GM12878 (cell line): ENCODE results near the gene CHPT1. TPM values are rescaled to one million over a fixed set of nuclear protein-coding genes. Genes with fewer than 3 reads are reported as not detected.

Experiments
- polyA plus RNA-seq, 11 experiments: library from polyadenylated mRNA; depleted of rRNA in 4 of 11; unstranded in 6 of 11; stranded (reverse) in 5 of 11; fragments of >200 nt; fragmentation: Nextera tagmentation in 4 of 11; fragmentation: Illumina TruSeq in 1 of 11; extraction: Ambion mirVana in 4 of 11; extraction: Trizol in 1 of 11; gene quantifications; 1 replicate in 1 of 11; 2 replicates in 10 of 11; pipeline versions ENCODE4 v1.2.1 to v1.2.3, GENCODE V29; 2011 to 2016; ENCODE audit warnings: inconsistent platforms in 2 of 11, missing spikeins in 2 of 11, low read depth in 1 of 11
- small RNA-seq: library from RNA; depleted of rRNA; stranded (forward); fragments of <200 nt; gene quantifications from one replicate; pipeline ENCODE3, GENCODE V24; 2014
- total RNA-seq, 4 experiments: library from RNA; depleted of rRNA in 3 of 4; stranded (reverse); fragments of >200 nt in 3 of 4; fragmentation: Illumina TruSeq in 1 of 4; extraction: Trizol in 1 of 4; gene quantifications; 2 replicates each; pipeline versions ENCODE4 v1.2.1 to v1.2.3, GENCODE V29; 2013 to 2021

Gene CHPT1
- total and polyA plus RNA-seq, 10 of the 15 experiments (the other 5 are each of a cell fraction or from before 2014, with no cell fraction given): 0.85 to 10.2 (median 3.9) TPM

Small RNA genes lying within 50 kb of the gene (small RNA-seq; reads per million reads assigned to genes)
- gene RNU6-101P (not detected), gene RNY1P16 (not detected)

Other genes starting within 250 kb of the CHPT1 start
- gene SPIC, start 222.3 kb upstream of the CHPT1 start, total RNA-seq (2014; rRNA removed): 0.11 TPM in 1 of 2 replicates, not detected in the other
- 0.36 TPM in 1 of 2 replicates, not detected in the other for gene SPIC, start 222.3 kb upstream of the CHPT1 start, total RNA-seq (2014; rRNA removed; fragmentation: Illumina TruSeq; extraction: Trizol)
- gene SPIC, start 222.3 kb upstream of the CHPT1 start, total RNA-seq (2021): 0.29 TPM in 1 of 2 replicates, not detected in the other
- gene SPIC, start 222.3 kb upstream of the CHPT1 start, polyA plus RNA-seq (2011; rRNA removed): 2.2 TPM in 2 replicates
- not detected in 2 replicates for gene SPIC, start 222.3 kb upstream of the CHPT1 start, polyA plus RNA-seq (2014; fragmentation: Illumina TruSeq; extraction: Trizol)
- gene SPIC, start 222.3 kb upstream of the CHPT1 start, polyA plus RNA-seq (2014; fragmentation: Nextera tagmentation; extraction: Ambion mirVana): under 1 TPM; 0.07 to 0.14 TPM
- not detected in 2 replicates for gene SPIC, start 222.3 kb upstream of the CHPT1 start, polyA plus RNA-seq (2014; rRNA removed)
- under 1 TPM in 1 of 2 experiments, not detected in 1; 0.21 TPM for gene SPIC, start 222.3 kb upstream of the CHPT1 start, polyA plus RNA-seq (2016; fragmentation: Nextera tagmentation; extraction: Ambion mirVana)
- gene MYBPC1, start 102.7 kb upstream of the CHPT1 start, total RNA-seq (2014; rRNA removed): not detected in 2 replicates
- not detected in 2 replicates for gene MYBPC1, start 102.7 kb upstream of the CHPT1 start, total RNA-seq (2014; rRNA removed; fragmentation: Illumina TruSeq; extraction: Trizol)
- gene MYBPC1, start 102.7 kb upstream of the CHPT1 start, total RNA-seq (2021): not detected in 2 replicates
- not detected in 2 replicates for gene MYBPC1, start 102.7 kb upstream of the CHPT1 start, polyA plus RNA-seq (2011; rRNA removed)
- not detected in 2 replicates for gene MYBPC1, start 102.7 kb upstream of the CHPT1 start, polyA plus RNA-seq (2014; fragmentation: Illumina TruSeq; extraction: Trizol)
- not detected for gene MYBPC1, start 102.7 kb upstream of the CHPT1 start, polyA plus RNA-seq (2014; fragmentation: Nextera tagmentation; extraction: Ambion mirVana)
- not detected in 2 replicates for gene MYBPC1, start 102.7 kb upstream of the CHPT1 start, polyA plus RNA-seq (2014; rRNA removed)
- not detected for gene MYBPC1, start 102.7 kb upstream of the CHPT1 start, polyA plus RNA-seq (2016; fragmentation: Nextera tagmentation; extraction: Ambion mirVana)
- 0.17 and 0.54 TPM in 2 replicates for gene SYCP3, start 41.8 kb downstream of the CHPT1 start, total RNA-seq (2014; rRNA removed)
- 0.32 and 0.45 TPM in 2 replicates for gene SYCP3, start 41.8 kb downstream of the CHPT1 start, total RNA-seq (2014; rRNA removed; fragmentation: Illumina TruSeq; extraction: Trizol)
- gene SYCP3, start 41.8 kb downstream of the CHPT1 start, total RNA-seq (2021): 0.05 and 0.28 TPM in 2 replicates
- gene SYCP3, start 41.8 kb downstream of the CHPT1 start, polyA plus RNA-seq (2011; rRNA removed): 0.12 and 0.42 TPM in 2 replicates
- gene SYCP3, start 41.8 kb downstream of the CHPT1 start, polyA plus RNA-seq (2014; fragmentation: Illumina TruSeq; extraction: Trizol): 0.15 TPM in 1 of 2 replicates, not detected in the other
- under 1 TPM; 0.55 to 0.58 TPM for gene SYCP3, start 41.8 kb downstream of the CHPT1 start, polyA plus RNA-seq (2014; fragmentation: Nextera tagmentation; extraction: Ambion mirVana)
- gene SYCP3, start 41.8 kb downstream of the CHPT1 start, polyA plus RNA-seq (2014; rRNA removed): 0.13 and 0.24 TPM in 2 replicates
- gene SYCP3, start 41.8 kb downstream of the CHPT1 start, polyA plus RNA-seq (2016; fragmentation: Nextera tagmentation; extraction: Ambion mirVana): under 1 TPM; 0.08 to 0.25 TPM
- 32.0 and 33.6 TPM in 2 replicates for gene GNPTAB, start 133.3 kb downstream of the CHPT1 start, total RNA-seq (2014; rRNA removed)
- gene GNPTAB, start 133.3 kb downstream of the CHPT1 start, total RNA-seq (2014; rRNA removed; fragmentation: Illumina TruSeq; extraction: Trizol): 36.8 and 38.9 TPM in 2 replicates
- 31.3 and 36.0 TPM in 2 replicates for gene GNPTAB, start 133.3 kb downstream of the CHPT1 start, total RNA-seq (2021)
- 37.4 and 52.1 TPM in 2 replicates for gene GNPTAB, start 133.3 kb downstream of the CHPT1 start, polyA plus RNA-seq (2011; rRNA removed)
- 36.8 and 43.9 TPM in 2 replicates for gene GNPTAB, start 133.3 kb downstream of the CHPT1 start, polyA plus RNA-seq (2014; fragmentation: Illumina TruSeq; extraction: Trizol)
- gene GNPTAB, start 133.3 kb downstream of the CHPT1 start, polyA plus RNA-seq (2014; fragmentation: Nextera tagmentation; extraction: Ambion mirVana): 10 to 100 TPM in 1 of 2 experiments, 1 to 10 TPM in 1; 9.8 to 10.5 TPM
- gene GNPTAB, start 133.3 kb downstream of the CHPT1 start, polyA plus RNA-seq (2014; rRNA removed): 21.5 and 24.9 TPM in 2 replicates
- 10 to 100 TPM; 34.5 to 38.0 TPM for gene GNPTAB, start 133.3 kb downstream of the CHPT1 start, polyA plus RNA-seq (2016; fragmentation: Nextera tagmentation; extraction: Ambion mirVana)
- 34.0 and 41.1 TPM in 2 replicates for gene DRAM1, start 179.9 kb downstream of the CHPT1 start, total RNA-seq (2014; rRNA removed)
- gene DRAM1, start 179.9 kb downstream of the CHPT1 start, total RNA-seq (2014; rRNA removed; fragmentation: Illumina TruSeq; extraction: Trizol): 35.2 and 39.4 TPM in 2 replicates
- 38.7 and 41.6 TPM in 2 replicates for gene DRAM1, start 179.9 kb downstream of the CHPT1 start, total RNA-seq (2021)
- 58.7 and 67.3 TPM in 2 replicates for gene DRAM1, start 179.9 kb downstream of the CHPT1 start, polyA plus RNA-seq (2011; rRNA removed)
- gene DRAM1, start 179.9 kb downstream of the CHPT1 start, polyA plus RNA-seq (2014; fragmentation: Illumina TruSeq; extraction: Trizol): 32.9 and 57.7 TPM in 2 replicates
- 10 to 100 TPM; 22.4 to 34.8 TPM for gene DRAM1, start 179.9 kb downstream of the CHPT1 start, polyA plus RNA-seq (2014; fragmentation: Nextera tagmentation; extraction: Ambion mirVana)
- gene DRAM1, start 179.9 kb downstream of the CHPT1 start, polyA plus RNA-seq (2014; rRNA removed): 45.9 and 47.2 TPM in 2 replicates
- gene DRAM1, start 179.9 kb downstream of the CHPT1 start, polyA plus RNA-seq (2016; fragmentation: Nextera tagmentation; extraction: Ambion mirVana): 10 to 100 TPM; 89.1 to 91.5 TPM